Limb (tissue), 2 donors: ENCODE results near the gene GRM5.
"Not testable (repeated sequence)": the region's sequence is repeated elsewhere in the genome, so short reads cannot be mapped to it uniquely, and the experiment has no call there.

Experiments used
- DNase-seq, 2 donors: peaks; one replicate each; pipeline ENCODE4 v3.0.0-alpha.2; 2016; ENCODE audit errors: extremely low spot score in 2 of 2

Gene GRM5

GRCh38 chr11:88975441-88975840, 90.3 kb downstream of the GRM5 start:
- DNase-seq: not testable (repeated sequence)

- no peak for DNase-seq
Measured at GRCh38 chr11:88972210-88972609, 93.6 kb downstream of the GRM5 start.

DNA sequence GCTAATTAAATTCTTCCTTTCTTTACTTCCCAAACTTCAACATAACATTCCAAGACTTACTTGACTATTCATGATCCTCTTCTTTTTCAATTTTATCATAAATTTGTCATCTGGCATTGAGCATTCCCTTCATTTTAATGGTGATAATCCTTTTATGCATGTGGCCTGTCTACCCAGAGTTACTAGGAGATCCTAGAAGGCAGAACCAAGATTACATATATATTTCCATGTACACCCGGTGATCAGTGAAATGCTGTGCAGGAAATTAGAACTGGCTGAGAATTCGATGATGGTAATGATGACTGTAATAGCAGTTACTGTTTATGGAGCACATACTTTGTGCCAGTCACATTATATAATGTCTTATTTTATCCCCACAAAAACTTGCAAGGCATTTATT, 104.2 kb downstream of the GRM5 start:
- not testable (repeated sequence) for DNase-seq

DNA sequence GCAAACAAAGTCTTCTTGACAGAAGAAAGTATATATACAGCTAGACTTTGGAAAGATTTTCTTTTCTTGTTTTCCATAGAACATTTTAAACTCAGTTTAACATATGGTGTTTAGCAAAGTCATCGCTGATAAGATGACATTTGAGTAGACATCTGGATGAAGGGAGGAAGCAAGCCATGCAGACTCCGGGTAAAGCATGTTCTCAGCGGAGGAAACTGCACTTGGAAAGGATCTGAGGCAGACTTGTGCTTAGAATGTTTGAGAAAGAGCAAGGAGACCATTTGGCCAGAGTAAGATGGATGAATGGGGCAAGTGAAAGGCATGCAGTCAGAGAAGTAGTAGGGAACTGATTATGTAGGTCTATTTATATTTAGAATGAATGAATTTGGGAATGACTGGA, 105.9 kb downstream of the GRM5 start:
- DNase-seq: not testable (repeated sequence)

DNA sequence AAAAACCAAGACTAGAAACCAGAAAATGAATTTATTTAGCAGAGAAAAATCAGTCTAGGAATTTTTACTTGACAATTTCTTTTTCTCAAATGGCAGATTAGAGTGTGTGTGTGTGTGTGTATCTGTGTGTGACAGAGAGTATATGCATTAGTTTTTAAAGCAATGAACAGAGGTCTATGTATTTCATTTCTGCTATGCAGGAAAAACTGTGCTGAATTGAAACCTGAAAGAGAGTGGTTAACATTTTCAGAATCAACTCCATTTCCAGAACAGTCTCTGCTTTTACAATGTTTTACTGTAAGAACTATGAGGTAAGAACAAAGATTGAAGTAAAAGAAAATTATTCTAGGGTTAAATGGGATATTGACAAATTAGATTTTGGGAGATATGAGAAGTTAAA, 114.8 kb downstream of the GRM5 start:
- no peak for DNase-seq

- DNase-seq: not testable (repeated sequence)
Measured at GRCh38 chr11:88948908-88949307, 116.9 kb downstream of the GRM5 start.

- DNase-seq: not testable (repeated sequence)
Measured at GRCh38 chr11:88947843-88948572, 117.8 kb downstream of the GRM5 start.

- DNase-seq: not testable (repeated sequence)
Measured at GRCh38 chr11:88929665-88930064, 136.1 kb downstream of the GRM5 start.

GRCh38 chr11:88917065-88917464, 148.7 kb downstream of the GRM5 start:
- DNase-seq: not testable (repeated sequence)

DNA sequence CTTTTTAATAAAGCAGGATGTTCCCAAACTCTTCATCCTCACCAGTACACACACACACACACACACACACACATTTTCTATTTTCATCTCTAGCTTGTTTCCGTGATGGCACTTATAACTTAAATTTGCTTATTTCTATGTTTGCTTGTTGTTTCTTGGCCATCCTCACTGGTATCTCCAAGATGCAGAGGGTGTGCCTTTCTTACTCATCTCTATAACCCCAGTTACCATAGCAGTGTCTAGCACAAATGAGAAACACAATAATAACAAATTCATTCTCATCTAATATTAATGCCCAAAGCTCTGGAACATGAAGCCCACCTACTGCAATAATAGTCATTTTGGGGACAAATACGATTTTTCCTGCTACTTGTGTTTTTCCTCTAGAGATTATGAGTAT, 156.3 kb downstream of the GRM5 start:
- no peak for DNase-seq

- DNase-seq: not testable (repeated sequence)
Measured at GRCh38 chr11:88901436-88901835, 164.3 kb downstream of the GRM5 start.

GRCh38 chr11:88888855-88889254, 176.9 kb downstream of the GRM5 start:
- DNase-seq: not testable (repeated sequence)

DNA sequence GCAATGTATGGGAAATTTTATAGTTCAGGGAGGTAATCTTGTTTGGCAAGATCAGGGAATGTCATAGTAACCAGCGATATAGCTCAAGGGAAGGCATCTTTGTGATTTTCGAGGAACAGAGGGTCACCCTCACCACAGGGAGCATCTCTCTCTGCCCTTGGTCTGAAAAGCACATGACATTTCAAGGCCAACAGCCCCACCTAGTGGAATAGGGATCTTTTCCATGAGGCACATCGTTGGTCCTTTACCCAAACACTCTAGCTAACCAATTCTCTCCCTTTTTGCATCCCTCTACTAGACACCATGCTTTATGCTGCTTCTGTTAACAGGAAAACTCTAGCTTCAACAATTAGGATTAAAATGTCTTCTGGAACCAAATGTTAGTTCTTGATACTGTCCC, 179.0 kb downstream of the GRM5 start:
- DNase-seq: no peak

- not testable (repeated sequence) for DNase-seq
Measured at GRCh38 chr11:88882800-88883199, 183.0 kb downstream of the GRM5 start.

GRCh38 chr11:88861618-88862017, 204.2 kb downstream of the GRM5 start:
- no peak for DNase-seq

DNA sequence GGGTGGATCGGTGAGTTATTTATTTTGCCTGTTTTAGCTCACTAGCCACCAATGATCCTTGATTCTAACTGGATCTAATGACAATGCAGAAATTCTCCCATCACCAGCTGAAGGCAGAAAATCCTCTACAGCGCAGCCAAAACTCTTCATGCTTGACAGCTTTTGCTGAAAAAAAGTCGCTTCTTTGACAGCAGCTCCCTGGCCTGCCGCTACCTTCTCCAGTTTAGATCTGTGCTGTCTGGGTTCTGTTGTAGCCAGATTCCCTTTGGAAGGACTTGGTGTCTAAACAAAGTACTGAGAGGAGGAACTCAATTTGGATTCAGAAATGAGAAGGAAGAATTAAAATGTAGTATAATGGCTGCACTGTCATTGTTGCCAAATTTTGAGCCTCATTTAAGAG, 205.4 kb downstream of the GRM5 start:
- not testable (repeated sequence) for DNase-seq

GRCh38 chr11:88853963-88854362, 211.8 kb downstream of the GRM5 start:
- DNase-seq: not testable (repeated sequence)

GRCh38 chr11:88851547-88851946, 214.2 kb downstream of the GRM5 start:
- DNase-seq: not testable (repeated sequence)

DNA sequence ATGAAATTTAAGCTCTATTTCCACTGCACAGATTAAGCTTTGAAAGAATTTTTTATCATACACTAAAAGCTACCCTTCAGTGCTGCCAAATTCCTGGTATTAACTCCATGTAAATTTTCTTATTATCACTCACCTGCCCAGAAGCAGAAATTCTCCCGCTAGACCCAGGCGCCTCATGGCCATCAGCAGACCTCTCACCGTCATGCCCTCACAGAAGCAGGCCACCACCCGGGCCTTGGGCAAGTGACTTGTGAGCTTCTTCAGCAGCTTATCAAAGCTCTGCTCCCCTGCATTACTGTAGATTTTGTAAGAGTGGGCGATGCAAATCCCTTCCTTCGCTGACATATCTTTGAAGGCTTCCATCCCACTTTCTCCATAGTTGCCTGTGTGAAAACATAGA, 216.0 kb downstream of the GRM5 start:
- DNase-seq: not testable (repeated sequence)

DNA sequence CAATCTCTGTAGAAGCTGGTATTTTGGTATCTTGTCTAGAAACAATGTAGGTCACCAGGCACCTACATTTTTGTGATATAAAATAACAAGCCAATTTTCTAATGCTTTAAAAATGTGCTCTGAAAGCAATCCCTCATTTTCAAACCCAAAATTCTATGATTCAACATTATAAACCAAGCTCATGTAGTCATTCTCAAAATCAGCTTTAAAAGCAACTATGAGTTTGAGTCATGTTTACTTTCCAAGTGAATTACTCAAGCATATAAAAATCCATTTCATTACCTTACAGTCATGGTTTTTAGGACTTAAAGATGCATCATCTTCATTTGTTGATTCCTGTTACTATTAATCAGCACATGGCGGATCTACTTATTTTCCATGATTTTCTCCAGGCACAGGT, 216.4 kb downstream of the GRM5 start:
- DNase-seq: no peak

- not testable (repeated sequence) for DNase-seq
Measured at GRCh38 chr11:88846266-88846665, 219.5 kb downstream of the GRM5 start.

DNA sequence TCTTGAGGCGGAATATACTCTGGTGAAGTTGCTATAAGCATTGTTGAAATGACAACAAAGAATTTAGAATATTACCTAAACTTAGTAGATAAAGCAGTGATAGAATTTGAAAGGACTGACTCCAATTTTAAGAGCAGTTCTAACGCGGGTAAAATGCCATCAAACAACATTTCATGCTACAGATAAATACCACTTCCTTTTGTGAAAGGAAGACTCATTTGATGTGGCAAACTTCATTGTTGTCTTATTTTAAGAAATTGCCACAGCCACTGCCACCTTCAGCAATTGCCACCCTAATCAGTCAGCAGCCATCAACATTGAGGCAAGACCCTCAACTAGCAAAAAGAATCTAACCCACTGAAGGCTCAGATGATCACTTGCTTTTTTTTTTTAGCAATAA, 220.8 kb downstream of the GRM5 start:
- DNase-seq: not testable (repeated sequence)

GRCh38 chr11:88843766-88844426, 221.9 kb downstream of the GRM5 start:
- not testable (repeated sequence) for DNase-seq
